HG02970 (cell line): Measurements from ENCODE around the gene PRMT2.
"Not testable (repeated sequence)": the region's sequence is repeated elsewhere in the genome, so short reads cannot be mapped to it uniquely, and the experiment has no call there.

Experiments used
- ATAC-seq: cut with Tn5 transposase; IDR thresholded peaks from one replicate; pipeline ENCODE4 v1.9.1; 2021; ENCODE audit warnings: mild to moderate bottlenecking, moderate library complexity, moderate number of reproducible peaks; ENCODE audit not compliant: unreplicated experiment, low FRiP score

Gene PRMT2

DNA sequence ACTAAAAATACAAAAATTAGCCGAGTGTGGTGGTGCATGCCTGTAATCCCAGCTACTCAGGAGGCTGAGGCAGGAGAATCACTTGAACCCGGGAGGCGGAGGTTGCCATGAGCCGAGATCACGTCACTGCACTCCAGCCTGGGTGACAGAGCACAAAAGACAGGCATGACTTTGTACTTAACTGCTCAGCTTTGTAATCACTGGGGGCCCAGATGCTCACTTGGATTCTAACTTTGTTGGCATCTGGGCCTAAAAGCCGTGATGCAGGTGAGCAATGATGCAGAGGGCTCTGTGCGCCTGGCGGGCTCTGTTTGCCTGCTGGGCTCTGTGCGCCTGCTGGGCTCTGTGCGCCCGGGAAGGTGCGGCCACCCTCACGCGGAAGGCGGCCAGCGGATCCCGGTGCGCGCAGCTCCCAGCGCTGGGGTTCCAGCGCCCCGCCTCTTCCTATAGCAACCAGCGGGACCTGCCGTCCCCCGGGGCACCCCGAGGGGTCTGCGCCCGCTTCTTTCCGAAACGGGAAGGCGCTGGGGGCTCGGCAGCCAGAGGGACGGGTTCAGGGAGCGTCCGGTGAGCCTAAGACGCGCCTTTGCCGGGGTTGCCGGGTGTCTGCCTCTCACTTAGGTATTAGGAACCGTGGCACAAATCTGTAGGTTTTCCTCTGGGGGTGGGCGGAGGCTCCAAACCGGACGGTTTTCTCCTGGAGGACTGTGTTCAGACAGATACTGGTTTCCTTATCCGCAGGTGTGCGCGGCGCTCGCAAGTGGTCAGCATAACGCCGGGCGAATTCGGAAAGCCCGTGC is 31.7 kb downstream of the PRMT2 start:
- no peak for ATAC-seq

DNA sequence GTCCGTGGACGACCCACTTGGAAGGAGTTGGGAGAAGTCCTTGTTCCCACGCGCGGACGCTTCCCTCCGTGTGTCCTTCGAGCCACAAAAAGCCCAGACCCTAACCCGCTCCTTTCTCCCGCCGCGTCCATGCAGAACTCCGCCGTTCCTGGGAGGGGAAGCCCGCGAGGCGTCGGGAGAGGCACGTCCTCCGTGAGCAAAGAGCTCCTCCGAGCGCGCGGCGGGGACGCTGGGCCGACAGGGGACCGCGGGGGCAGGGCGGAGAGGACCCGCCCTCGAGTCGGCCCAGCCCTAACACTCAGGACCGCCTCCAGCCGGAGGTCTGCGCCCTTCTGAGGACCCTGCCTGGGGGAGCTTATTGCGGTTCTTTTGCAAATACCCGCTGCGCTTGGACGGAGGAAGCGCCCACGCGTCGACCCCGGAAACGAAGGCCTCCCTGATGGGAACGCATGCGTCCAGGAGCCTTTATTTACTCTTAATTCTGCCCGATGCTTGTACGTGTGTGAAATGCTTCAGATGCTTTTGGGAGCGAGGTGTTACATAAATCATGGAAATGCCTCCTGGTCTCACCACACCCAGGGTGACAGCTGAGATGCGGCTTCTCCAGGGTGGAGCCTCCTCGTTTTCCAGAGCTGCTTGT is 32.4 kb downstream of the PRMT2 start:
- no peak for ATAC-seq

DNA sequence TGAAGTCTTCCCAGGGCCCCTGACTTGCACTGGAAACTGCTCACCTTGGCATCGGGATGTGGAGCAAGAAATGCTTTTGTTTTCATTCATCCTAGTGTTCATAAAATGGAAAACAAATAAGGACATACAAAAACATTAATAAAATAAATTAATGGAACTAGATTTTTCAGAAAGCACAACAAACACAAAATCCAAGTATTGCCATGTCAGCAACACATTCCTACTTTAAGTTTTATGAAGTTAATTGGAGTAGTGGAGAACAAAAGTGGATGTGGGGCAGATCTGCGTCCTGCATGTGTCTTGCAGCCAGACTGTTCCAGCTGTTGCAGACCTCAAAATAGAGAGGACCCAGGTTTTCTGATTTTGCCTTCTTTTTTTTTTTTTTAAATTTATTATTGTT is 32.9 kb downstream of the PRMT2 start:
- ATAC-seq: no peak

DNA sequence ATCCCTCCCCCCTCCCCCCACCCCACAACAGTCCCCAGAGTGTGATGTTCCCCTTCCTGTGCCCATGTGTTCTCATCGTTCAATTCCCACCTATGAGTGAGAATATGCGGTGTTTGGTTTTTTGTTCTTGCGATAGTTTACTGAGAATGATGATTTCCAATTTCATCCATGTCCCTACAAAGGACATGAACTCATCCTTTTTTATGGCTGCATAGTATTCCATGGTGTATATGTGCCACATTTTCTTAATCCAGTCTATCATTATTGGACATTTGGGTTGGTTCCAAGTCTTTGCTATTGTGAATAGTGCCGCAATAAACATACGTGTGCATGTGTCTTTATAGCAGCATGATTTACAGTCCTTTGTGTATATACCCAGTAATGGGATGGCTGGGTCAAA is 33.4 kb downstream of the PRMT2 start:
- ATAC-seq: not testable (repeated sequence)

DNA sequence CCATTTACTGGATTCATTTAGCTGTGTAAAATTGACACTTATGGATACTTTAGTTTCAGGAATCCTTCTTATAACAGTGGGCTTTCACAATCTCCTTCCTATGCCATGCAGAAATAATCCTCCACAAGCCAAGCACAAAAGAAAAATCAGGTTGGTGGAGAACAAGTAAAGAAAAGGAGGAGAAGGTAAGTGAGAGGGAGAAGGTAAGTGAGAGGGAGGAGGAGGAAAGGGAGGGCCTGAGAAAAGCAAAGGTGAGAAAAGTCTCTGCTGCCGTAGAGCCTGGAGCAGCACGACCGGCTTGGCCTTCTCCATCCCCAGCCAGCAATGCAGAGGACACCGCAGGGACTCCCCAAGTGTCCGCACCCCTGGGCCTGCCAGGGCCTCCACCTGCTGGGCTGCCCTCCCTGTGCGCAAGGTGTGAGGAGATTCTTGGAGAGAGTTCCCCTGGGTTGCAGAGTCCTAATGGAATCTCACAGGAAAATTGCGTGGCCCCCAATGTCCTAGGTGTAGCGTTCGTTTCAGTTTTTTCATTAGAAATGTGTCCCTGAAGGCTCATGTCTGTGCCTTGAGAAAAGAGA is 39.0 kb downstream of the PRMT2 start:
- no peak for ATAC-seq

DNA sequence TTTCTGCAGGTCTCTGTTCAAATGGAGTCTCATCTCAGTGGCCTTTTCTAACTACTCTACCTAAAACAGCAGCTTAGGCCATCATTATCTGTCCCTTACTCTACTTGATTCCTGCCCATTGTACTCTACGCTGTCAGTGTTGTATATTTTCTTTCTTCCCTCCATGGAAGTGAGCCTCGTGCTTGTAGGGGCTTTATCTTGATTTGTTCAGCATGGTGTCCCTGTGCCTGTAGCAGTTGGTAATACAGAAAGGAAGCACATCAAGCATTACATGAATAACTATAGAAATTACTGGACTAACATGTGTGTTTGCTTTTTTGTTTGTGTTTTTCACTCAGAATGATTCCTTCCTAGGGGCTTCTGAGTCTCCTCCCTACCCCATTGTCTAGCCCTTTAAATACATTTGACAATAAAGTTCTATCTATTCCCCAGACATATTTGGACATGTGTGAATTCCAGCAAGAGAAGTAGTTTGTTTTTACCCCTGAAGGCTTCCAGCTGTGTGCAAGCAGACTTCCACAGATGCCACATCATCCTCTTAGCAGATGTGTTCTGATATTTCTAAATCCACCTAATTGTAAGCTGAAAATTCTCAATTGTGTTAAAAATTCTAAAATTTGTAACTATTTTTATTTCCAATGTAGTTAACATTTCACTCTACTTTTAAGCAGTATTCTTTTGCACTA is 40.3 kb downstream of the PRMT2 start:
- no peak for ATAC-seq

DNA sequence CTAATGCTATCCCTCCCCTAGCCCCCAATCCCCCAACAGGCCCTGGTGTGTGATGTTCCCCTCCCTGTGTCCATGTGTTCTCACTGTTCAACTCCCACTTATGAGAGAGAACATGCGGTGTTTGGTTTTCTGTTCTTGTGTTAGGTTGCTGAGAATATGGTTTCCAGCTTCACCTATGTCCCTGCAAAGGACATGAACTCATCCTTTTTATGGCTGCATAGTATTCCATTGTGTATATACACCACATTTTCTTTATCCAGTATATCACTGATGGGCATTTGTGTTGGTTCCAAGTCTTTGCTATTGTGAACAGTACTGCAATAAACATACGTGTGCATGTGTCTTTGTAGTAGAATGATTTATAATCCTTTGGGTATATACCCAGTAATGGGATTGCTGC is 41.1 kb downstream of the PRMT2 start:
- ATAC-seq: not testable (repeated sequence)

DNA sequence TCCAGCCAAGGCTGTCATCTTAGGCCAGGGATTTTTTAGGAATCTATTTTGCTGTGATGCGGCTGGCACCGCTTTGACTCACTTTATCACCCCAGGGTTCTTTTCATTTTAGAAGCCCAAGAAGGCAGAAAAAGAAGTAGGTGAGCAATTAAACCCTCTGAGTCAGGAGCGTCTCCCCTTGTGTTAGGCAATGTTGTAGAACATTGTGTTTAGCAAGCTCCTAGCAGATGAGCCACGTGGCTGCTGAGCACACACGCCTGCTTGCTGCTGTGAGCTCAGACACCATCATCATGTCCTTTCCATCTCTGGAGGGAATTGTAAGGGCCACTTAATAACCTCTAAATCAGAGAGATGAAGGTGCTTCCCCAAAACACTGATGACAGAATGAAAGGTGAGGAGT is 46.1 kb downstream of the PRMT2 start:
- ATAC-seq: not testable (repeated sequence)

DNA sequence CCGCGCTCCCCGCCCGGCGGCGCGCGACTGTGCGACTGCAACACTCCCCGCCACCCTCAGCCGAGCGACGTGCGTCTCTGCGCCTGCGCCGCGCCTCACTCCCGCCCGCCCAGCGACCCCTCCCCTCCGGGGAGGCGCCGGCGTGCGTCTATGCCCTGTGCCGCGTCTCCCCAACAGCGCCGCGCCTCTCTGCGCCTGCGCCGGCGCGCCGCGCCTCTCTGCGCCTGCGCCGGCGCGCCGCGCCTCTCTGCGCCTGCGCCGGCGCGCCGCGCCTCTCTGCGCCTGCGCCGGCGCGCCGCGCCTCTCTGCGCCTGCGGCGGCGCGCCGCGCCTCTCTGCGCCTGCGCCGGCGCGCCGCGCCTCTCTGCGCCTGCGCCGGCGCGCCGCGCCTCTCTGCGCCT is 63.2 kb downstream of the PRMT2 start:
- not testable (repeated sequence) for ATAC-seq

DNA sequence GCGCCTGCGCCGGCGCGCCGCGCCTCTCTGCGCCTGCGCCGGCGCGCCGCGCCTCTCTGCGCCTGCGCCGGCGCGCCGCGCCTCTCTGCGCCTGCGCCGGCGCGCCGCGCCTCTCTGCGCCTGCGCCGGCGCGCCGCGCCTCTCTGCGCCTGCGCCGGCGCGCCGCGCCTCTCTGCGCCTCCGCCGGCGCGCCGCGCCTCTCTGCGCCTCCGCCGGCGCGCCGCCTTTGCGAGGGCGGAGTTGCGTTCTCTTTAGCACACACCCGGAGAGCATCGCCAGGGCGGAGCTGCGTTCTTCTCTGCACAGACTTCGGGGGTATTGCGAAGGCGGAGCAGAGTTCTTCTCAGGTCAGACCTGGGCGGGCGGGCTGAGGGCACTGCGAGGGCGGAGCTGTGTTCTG is 63.6 kb downstream of the PRMT2 start:
- not testable (repeated sequence) for ATAC-seq
